SHP77 treated with DMSO at 0.1 percent for 48 hours (cell line): ENCODE measurements around the gene GUCY2F.

ENCODE experiments used
- DNase-seq: peaks from one replicate; lab custom pipeline; 2025; lab: John Stamatoyannopoulos, UW

Gene GUCY2F

GRCh38 chrX:109481986-109482385 lies at the start of gene GUCY2F:
Gene GUCY2F, minus strand, starts transcription at chrX:109482086. Its CDS starts 6,150 bp downstream, at chrX:109475936.
- no peak for DNase-seq

GRCh38 chrX:109519001-109519400 lies 37.1 kb upstream of the GUCY2F start:
- DNase-seq: no peak

GRCh38 chrX:109511113-109511512 lies 29.2 kb upstream of the GUCY2F start:
- no peak for DNase-seq

GRCh38 chrX:109508915-109509314 lies 27.0 kb upstream of the GUCY2F start:
- DNase-seq: no peak

GRCh38 chrX:109501176-109501575 lies 19.3 kb upstream of the GUCY2F start:
- no peak for DNase-seq

GRCh38 chrX:109498434-109498833 lies 16.5 kb upstream of the GUCY2F start:
- no peak for DNase-seq

GRCh38 chrX:109489174-109489573 lies 7.3 kb upstream of the GUCY2F start:
- no peak for DNase-seq

- DNase-seq: no peak
Measured at GRCh38 chrX:109487640-109488039, 5.8 kb upstream of the GUCY2F start.

GRCh38 chrX:109485470-109486340 lies 3.8 kb upstream of the GUCY2F start:
- no peak for DNase-seq

GRCh38 chrX:109484886-109485285 lies 3.0 kb upstream of the GUCY2F start:
- DNase-seq: no peak

- no peak for DNase-seq
Measured at GRCh38 chrX:109475174-109475891, 6.6 kb downstream of the GUCY2F start.

- no peak for DNase-seq
Measured at GRCh38 chrX:109472939-109473735, 8.7 kb downstream of the GUCY2F start.

GRCh38 chrX:109464231-109464630 lies 17.7 kb downstream of the GUCY2F start:
- DNase-seq: no peak

GRCh38 chrX:109463784-109464183 lies 18.1 kb downstream of the GUCY2F start:
- no peak for DNase-seq

- no peak for DNase-seq
Measured at GRCh38 chrX:109448282-109448938, 33.5 kb downstream of the GUCY2F start.

GRCh38 chrX:109441266-109441665 lies 40.6 kb downstream of the GUCY2F start:
- no peak for DNase-seq

- DNase-seq: no peak
Measured at GRCh38 chrX:109440475-109440874, 41.4 kb downstream of the GUCY2F start.

- DNase-seq: no peak
Measured at GRCh38 chrX:109409181-109409580, 72.7 kb downstream of the GUCY2F start.

- no peak for DNase-seq
Measured at GRCh38 chrX:109403922-109404321, 78.0 kb downstream of the GUCY2F start.

GRCh38 chrX:109399831-109400230 lies 82.1 kb downstream of the GUCY2F start:
- DNase-seq: no peak

- no peak for DNase-seq
Measured at GRCh38 chrX:109398833-109399232, 83.1 kb downstream of the GUCY2F start.

GRCh38 chrX:109398061-109398460 lies 83.8 kb downstream of the GUCY2F start:
- no peak for DNase-seq
